ENCODE measurements around the gene STON1. TPM values are rescaled to one million over a fixed set of nuclear protein-coding genes. Genes with fewer than 3 reads are reported as not detected.

The STON1 gene
- total RNA-seq, 1 donor from 2014 or later: 48.1 TPM

- no peaks in the 10 kb centered on the region for H3K9me3 ChIP-seq
- H3K27me3 ChIP-seq: no peaks in the 10 kb centered on the region
- DNase-seq (ENCODE audit: extremely low spot score in 2 of 2): no peak
- no peak overlapping the region for H3K27ac ChIP-seq
- peaks cover 0 to 15% of the 10 kb centered on the region in 2 donors for H3K36me3 ChIP-seq
- H3K4me1 ChIP-seq: no peaks in the 10 kb centered on the region
- TF ChIP-seq POLR2AphosphoS5 (IDR thresholded peaks at IDR 0.05; ENCODE audit: insufficient read depth in 1 of 2, low read depth in 1 of 2) (no peak), POLR2A (IDR thresholded peaks at IDR 0.05) (no peak), CTCF (IDR thresholded peaks at IDR 0.05) (peak in 2 of 3 experiments; percentile 32 to 39)
- no peak overlapping the region for H3K4me3 ChIP-seq
- intact Hi-C loops (cut with DNase I): no loop called here
These were observed 70.4 kb downstream of the STON1 start for GRCh38 chr2:48600204-48600813.

- Histone ChIP-seq H3K4me3 (no peak overlapping the region), H3K27me3 (no peaks in the 10 kb centered on the region), H3K4me1 (no peaks in the 10 kb centered on the region), H3K9me3 (no peaks in the 10 kb centered on the region), H3K36me3 (peaks cover 0 to 15% of the 10 kb centered on the region in 2 donors), H3K27ac (no peak overlapping the region)
- TF ChIP-seq POLR2A (IDR thresholded peaks at IDR 0.05): no peak
- no peak for TF ChIP-seq POLR2AphosphoS5 (IDR thresholded peaks at IDR 0.05; ENCODE audit: insufficient read depth in 1 of 2, low read depth in 1 of 2)
- no peak for TF ChIP-seq CTCF (IDR thresholded peaks at IDR 0.05)
- DNase-seq (ENCODE audit: extremely low spot score in 2 of 2): no peak
- intact Hi-C loops (cut with DNase I): no loop called here
These were observed 71.0 kb downstream of the STON1 start for GRCh38 chr2:48600917-48601316.

- no peak for TF ChIP-seq CTCF (IDR thresholded peaks at IDR 0.05)
- no peak for TF ChIP-seq POLR2A (IDR thresholded peaks at IDR 0.05)
- no peak for TF ChIP-seq POLR2AphosphoS5 (IDR thresholded peaks at IDR 0.05; ENCODE audit: insufficient read depth in 1 of 2, low read depth in 1 of 2)
- Histone ChIP-seq H3K27ac (no peak overlapping the region), H3K36me3 (peaks cover 0 to 15% of the 10 kb centered on the region in 2 donors), H3K4me1 (no peaks in the 10 kb centered on the region), H3K27me3 (no peaks in the 10 kb centered on the region), H3K4me3 (no peak overlapping the region), H3K9me3 (no peaks in the 10 kb centered on the region)
- DNase-seq (ENCODE audit: extremely low spot score in 2 of 2): no peak
- intact Hi-C loops (cut with DNase I): no loop called here
These were observed 71.4 kb downstream of the STON1 start for GRCh38 chr2:48601349-48601748.

GRCh38 chr2:48605482-48606175 is 75.7 kb downstream of the STON1 start:
- no peaks in the 10 kb centered on the region for H3K4me1 ChIP-seq
- TF ChIP-seq CTCF (IDR thresholded peaks at IDR 0.05): no peak
- no peak for TF ChIP-seq POLR2A (IDR thresholded peaks at IDR 0.05)
- TF ChIP-seq POLR2AphosphoS5 (IDR thresholded peaks at IDR 0.05; ENCODE audit: insufficient read depth in 1 of 2, low read depth in 1 of 2): no peak
- intact Hi-C loops (cut with DNase I): no loop called here

More at GRCh38 chr2:48605482-48606175, 75.7 kb downstream of the STON1 start:
- Histone ChIP-seq H3K27me3 (no peaks in the 10 kb centered on the region), H3K36me3 (no peaks in the 10 kb centered on the region), H3K9me3 (no peaks in the 10 kb centered on the region), H3K27ac (no peak overlapping the region), H3K4me3 (no peak overlapping the region)
- DNase-seq (ENCODE audit: extremely low spot score in 2 of 2): no peak

All from vagina (tissue), 2 donors.